GM18867 (cell line): ENCODE data around the gene BAIAP2L1.

Experiments used
- ATAC-seq: cut with Tn5 transposase; IDR thresholded peaks from one replicate; pipeline ENCODE4 v1.9.1; 2021; ENCODE audit warnings: mild to moderate bottlenecking, moderate library complexity; ENCODE audit not compliant: unreplicated experiment

BAIAP2L1 gene

GRCh38 chr7:98296833-98297232 is 104.1 kb downstream of the BAIAP2L1 start:
- no peak for ATAC-seq

GRCh38 chr7:98295467-98296192 is 105.3 kb downstream of the BAIAP2L1 start:
- ATAC-seq: no peak

GRCh38 chr7:98294798-98295382 is 106.0 kb downstream of the BAIAP2L1 start:
- ATAC-seq: peak; percentile 74

GRCh38 chr7:98294326-98294725 is 106.6 kb downstream of the BAIAP2L1 start:
- ATAC-seq: no peak

GRCh38 chr7:98293746-98294145 is 107.1 kb downstream of the BAIAP2L1 start:
- no peak for ATAC-seq

- ATAC-seq: no peak
These were observed 107.6 kb downstream of the BAIAP2L1 start for GRCh38 chr7:98293265-98293664.

- no peak for ATAC-seq
These were observed 109.2 kb downstream of the BAIAP2L1 start for GRCh38 chr7:98291717-98292116.

- no peak for ATAC-seq
These were observed 111.5 kb downstream of the BAIAP2L1 start for GRCh38 chr7:98289333-98289875.

- no peak for ATAC-seq
These were observed 112.6 kb downstream of the BAIAP2L1 start for GRCh38 chr7:98288064-98288823.

- ATAC-seq: no peak
These were observed 113.4 kb downstream of the BAIAP2L1 start for GRCh38 chr7:98287486-98287959.

- no peak for ATAC-seq
These were observed 114.0 kb downstream of the BAIAP2L1 start for GRCh38 chr7:98286701-98287485.

- ATAC-seq: no peak
These were observed 114.8 kb downstream of the BAIAP2L1 start for GRCh38 chr7:98286093-98286539.

GRCh38 chr7:98285157-98286092 is 115.5 kb downstream of the BAIAP2L1 start:
- no peak for ATAC-seq

GRCh38 chr7:98284335-98285036 is 116.4 kb downstream of the BAIAP2L1 start:
- no peak for ATAC-seq

- ATAC-seq: no peak
These were observed 117.0 kb downstream of the BAIAP2L1 start for GRCh38 chr7:98283887-98284222.

GRCh38 chr7:98283127-98283886 is 117.6 kb downstream of the BAIAP2L1 start:
- ATAC-seq: no peak

GRCh38 chr7:98282703-98283102 is 118.2 kb downstream of the BAIAP2L1 start:
- ATAC-seq: no peak
